ENCODE results near the gene NCOA1.

NCOA1 gene

GRCh38 chr2:24712296-24712695, 221.2 kb downstream of the NCOA1 start:
- H3K36me3 ChIP-seq (ENCODE audit: insufficient read depth, low read length), result peaks cover 35% of the 10 kb centered on the region
- no peaks in the 10 kb centered on the region for H3K27me3 ChIP-seq (ENCODE audit: insufficient read depth, low read length, poor library complexity)
- no peaks in the 10 kb centered on the region for H4K20me1 ChIP-seq (ENCODE audit: insufficient read depth, low read length)
- no peak overlapping the region for H3K9ac ChIP-seq (ENCODE audit: low read depth, low read length)
- no peak overlapping the region for H3K4me3 ChIP-seq (ENCODE audit: low read depth in 1 of 2, low read length in 2 of 2)
- H3K27ac ChIP-seq (ENCODE audit: low read length), result no peak overlapping the region
- no peaks in the 10 kb centered on the region for H3K79me2 ChIP-seq (ENCODE audit: insufficient read depth, low read length)
- no peak overlapping the region for H2AFZ ChIP-seq (ENCODE audit: low read depth, low read length)
- ATAC-seq (ENCODE audit: insufficient read depth, low read depth) (no peak), DNase-seq (no peak)
- no peaks in the 10 kb centered on the region for H3K4me1 ChIP-seq (ENCODE audit: insufficient read depth, low read length)
- no peak overlapping the region for H3K4me2 ChIP-seq (ENCODE audit: insufficient read depth, low read length)
- TF ChIP-seq CTCF (IDR thresholded peaks at IDR 0.05; ENCODE audit: borderline replicate concordance, extremely low read depth, low read length, poor library complexity, severe bottlenecking) (no peak), EZH2 (IDR thresholded peaks at IDR 0.05; ENCODE audit: borderline replicate concordance, low read depth, low read length, severe bottlenecking) (no peak)
- H3K9me3 ChIP-seq (ENCODE audit: insufficient read depth, low read length, severe bottlenecking), result no peaks in the 10 kb centered on the region

GRCh38 chr2:24717263-24717951, 226.4 kb downstream of the NCOA1 start:
- H3K4me2 ChIP-seq (ENCODE audit: insufficient read depth, low read length), result no peak overlapping the region

GRCh38 chr2:24720310-24720709, 229.3 kb downstream of the NCOA1 start:
- H4K20me1 ChIP-seq (ENCODE audit: insufficient read depth, low read length), result no peaks in the 10 kb centered on the region
- no peaks in the 10 kb centered on the region for H3K79me2 ChIP-seq (ENCODE audit: insufficient read depth, low read length)
- H3K27me3 ChIP-seq (ENCODE audit: insufficient read depth, low read length, poor library complexity), result no peaks in the 10 kb centered on the region
- H3K9me3 ChIP-seq (ENCODE audit: insufficient read depth, low read length, severe bottlenecking), result no peaks in the 10 kb centered on the region
- H3K4me2 ChIP-seq (ENCODE audit: insufficient read depth, low read length), result no peak overlapping the region
- H2AFZ ChIP-seq (ENCODE audit: low read depth, low read length), result no peak overlapping the region
- H3K4me1 ChIP-seq (ENCODE audit: insufficient read depth, low read length), result no peaks in the 10 kb centered on the region
- no peak overlapping the region for H3K4me3 ChIP-seq (ENCODE audit: low read depth in 1 of 2, low read length in 2 of 2)
- DNase-seq (no peak), ATAC-seq (ENCODE audit: insufficient read depth, low read depth) (no peak)
- TF ChIP-seq CTCF (IDR thresholded peaks at IDR 0.05; ENCODE audit: borderline replicate concordance, extremely low read depth, low read length, poor library complexity, severe bottlenecking), result no peak
- TF ChIP-seq EZH2 (IDR thresholded peaks at IDR 0.05; ENCODE audit: borderline replicate concordance, low read depth, low read length, severe bottlenecking), result no peak
- no peak overlapping the region for H3K9ac ChIP-seq (ENCODE audit: low read depth, low read length)
- no peak overlapping the region for H3K27ac ChIP-seq (ENCODE audit: low read length)
- H3K36me3 ChIP-seq (ENCODE audit: insufficient read depth, low read length), result peaks cover 11% of the 10 kb centered on the region; the same call in 1 of the 2 replicates

More at GRCh38 chr2:24717263-24717951, 226.4 kb downstream of the NCOA1 start:
- TF ChIP-seq CTCF (IDR thresholded peaks at IDR 0.05; ENCODE audit: borderline replicate concordance, extremely low read depth, low read length, poor library complexity, severe bottlenecking), result no peak
- TF ChIP-seq EZH2 (IDR thresholded peaks at IDR 0.05; ENCODE audit: borderline replicate concordance, low read depth, low read length, severe bottlenecking), result no peak
- Histone ChIP-seq H3K79me2 (ENCODE audit: insufficient read depth, low read length) (no peaks in the 10 kb centered on the region), H3K27ac (ENCODE audit: low read length) (no peak overlapping the region), H3K9ac (ENCODE audit: low read depth, low read length) (no peak overlapping the region), H3K36me3 (ENCODE audit: insufficient read depth, low read length) (peaks cover 20% of the 10 kb centered on the region), H3K9me3 (ENCODE audit: insufficient read depth, low read length, severe bottlenecking) (no peaks in the 10 kb centered on the region), H4K20me1 (ENCODE audit: insufficient read depth, low read length) (no peaks in the 10 kb centered on the region), H3K4me1 (ENCODE audit: insufficient read depth, low read length) (no peaks in the 10 kb centered on the region), H2AFZ (ENCODE audit: low read depth, low read length) (no peak overlapping the region), H3K27me3 (ENCODE audit: insufficient read depth, low read length, poor library complexity) (no peaks in the 10 kb centered on the region), H3K4me3 (ENCODE audit: low read depth in 1 of 2, low read length in 2 of 2) (no peak overlapping the region)
- no peak for ATAC-seq (ENCODE audit: insufficient read depth, low read depth)
- no peak for DNase-seq
